H9 (cell line): ENCODE measurements around the gene CCDC177. TPM values are rescaled to one million over a fixed set of nuclear protein-coding genes. Genes with fewer than 3 reads are reported as not detected.
A peak's percentile ranks its signal among the peaks of the same experiment; 100 is the strongest.

Experiments used
- DNase-seq: peaks from one replicate; pipeline ENCODE4 v3.0.0-alpha.2; 2017
- H2AFZ ChIP-seq: one replicate; pipeline ENCODE4 v1.6.1; 2013; ENCODE audit warnings: mild to moderate bottlenecking, low read length, control low read depth, moderate library complexity
- H2AK5ac ChIP-seq: 2 replicates; pipeline ENCODE4 v1.6.1; 2013; ENCODE audit warnings: low read length, control low read depth, mixed read lengths; ENCODE audit not compliant: insufficient read length
- H2BK120ac ChIP-seq: one replicate; pipeline ENCODE4 v1.6.1; 2013; ENCODE audit warnings: low read depth, mild to moderate bottlenecking, low read length, control low read depth, inconsistent platforms; ENCODE audit not compliant: poor library complexity, severe bottlenecking
- H2BK12ac ChIP-seq: 2 replicates; pipeline ENCODE4 v1.6.1; 2013; ENCODE audit warnings: low read length, control low read depth, mixed read lengths, low read depth; ENCODE audit not compliant: insufficient read length
- H2BK15ac ChIP-seq: 2 replicates; pipeline ENCODE4 v1.6.1; 2013; ENCODE audit warnings: low read depth, low read length, control low read depth
- H2BK20ac ChIP-seq: one replicate; pipeline ENCODE4 v1.6.1; 2013; ENCODE audit warnings: low read depth, mild to moderate bottlenecking, low read length, control low read depth, inconsistent platforms; ENCODE audit not compliant: poor library complexity, severe bottlenecking
- H2BK5ac ChIP-seq: 2 replicates; pipeline ENCODE4 v1.6.1; 2013; ENCODE audit warnings: low read length, control low read depth, mixed read lengths; ENCODE audit not compliant: insufficient read length
- H3K14ac ChIP-seq: 2 replicates; pipeline ENCODE4 v1.6.1; 2013; ENCODE audit warnings: low read length, control low read depth; ENCODE audit not compliant: insufficient read depth
- H3K18ac ChIP-seq: 2 replicates; pipeline ENCODE4 v1.6.1; 2013; ENCODE audit warnings: low read depth, mild to moderate bottlenecking, mixed read lengths, low read length, control low read depth; ENCODE audit not compliant: insufficient read length
- H3K23ac ChIP-seq: 2 replicates; pipeline ENCODE4 v1.6.1; 2013; ENCODE audit warnings: low read length, control low read depth, mixed read lengths, low read depth; ENCODE audit not compliant: insufficient read length
- H3K23me2 ChIP-seq: 2 replicates; pipeline ENCODE4 v1.6.1; 2013; ENCODE audit warnings: low read depth, mild to moderate bottlenecking, mixed read lengths, low read length, control low read depth; ENCODE audit not compliant: insufficient read length, poor library complexity, severe bottlenecking
- H3K27ac ChIP-seq: 2 replicates; pipeline ENCODE4 v1.5.1; 2013; ENCODE audit warnings: low read length, control low read depth, mixed read lengths, low read depth; ENCODE audit not compliant: insufficient read length
- H3K27me3 ChIP-seq: 2 replicates; pipeline ENCODE4 v1.6.1; 2013; ENCODE audit warnings: low read length, control low read depth, inconsistent platforms; ENCODE audit not compliant: insufficient read depth
- H3K4ac ChIP-seq: 2 replicates; pipeline ENCODE4 v1.6.1; 2013; ENCODE audit warnings: low read depth, mild to moderate bottlenecking, control low read depth, inconsistent platforms, low read length, moderate library complexity
- H3K4me1 ChIP-seq: 2 replicates; pipeline ENCODE4 v1.6.1; 2013; ENCODE audit warnings: low read length, control low read depth, inconsistent platforms; ENCODE audit not compliant: insufficient read depth
- H3K4me2 ChIP-seq: 2 replicates; pipeline ENCODE4 v1.6.1; 2013; ENCODE audit warnings: low read length, control low read depth, mixed read lengths; ENCODE audit not compliant: insufficient read length, insufficient read depth
- H3K56ac ChIP-seq: 2 replicates; pipeline ENCODE4 v1.6.1; 2013; ENCODE audit warnings: low read depth, mild to moderate bottlenecking, mixed read lengths, low read length, control low read depth; ENCODE audit not compliant: insufficient read length
- H3K79me1 ChIP-seq: 2 replicates; pipeline ENCODE4 v1.6.1; 2013; ENCODE audit warnings: low read depth, mild to moderate bottlenecking, moderate library complexity, low read length, control low read depth, inconsistent platforms; ENCODE audit not compliant: insufficient read depth, poor library complexity, severe bottlenecking
- H3K79me2 ChIP-seq: 2 replicates; pipeline ENCODE4 v1.6.1; 2013; ENCODE audit warnings: low read length, control low read depth, inconsistent platforms; ENCODE audit not compliant: insufficient read depth
- H3K9ac ChIP-seq: 2 replicates; pipeline ENCODE4 v1.6.1; 2013; ENCODE audit warnings: low read length, control low read depth, mixed read lengths; ENCODE audit not compliant: insufficient read length; ENCODE audit errors: extremely low read depth
- H3K9me3 ChIP-seq: one replicate; pipeline ENCODE4 v1.6.1; 2013; ENCODE audit warnings: low read depth, low read length, inconsistent platforms; ENCODE audit not compliant: control insufficient read depth
- H3T11ph ChIP-seq: one replicate; pipeline ENCODE4 v1.6.1; 2013; ENCODE audit warnings: mild to moderate bottlenecking, low read length, control low read depth, inconsistent platforms
- H4K20me1 ChIP-seq: one replicate; pipeline ENCODE4 v1.6.1; 2013; ENCODE audit not compliant: control insufficient read depth, insufficient read length, insufficient read depth
- H4K5ac ChIP-seq: 2 replicates; pipeline ENCODE4 v1.6.1; 2013; ENCODE audit warnings: low read depth, mild to moderate bottlenecking, mixed read lengths, low read length, control low read depth; ENCODE audit not compliant: insufficient read length
- H4K8ac ChIP-seq: replicated peaks from 2 replicates; pipeline ENCODE4 v1.6.1; 2013; ENCODE audit warnings: low read length, control low read depth, mixed read lengths, low read depth; ENCODE audit not compliant: insufficient read length
- H4K91ac ChIP-seq: 2 replicates; pipeline ENCODE4 v1.6.1; 2013; ENCODE audit warnings: low read depth, mild to moderate bottlenecking, moderate library complexity, mixed read lengths, low read length, control low read depth; ENCODE audit not compliant: insufficient read length
- H3K27ac Mint-ChIP-seq, 3 experiments: 2 replicates in 2 of 3; 3 replicates in 1 of 3; pipeline ENCODE4 v1.8.0; 2020 to 2021; ENCODE audit warnings: mixed read lengths in 3 of 3, mild to moderate bottlenecking in 1 of 3, moderate library complexity in 1 of 3
- H3K27me3 Mint-ChIP-seq: 2 replicates; pipeline ENCODE4 v1.8.0; 2021; ENCODE audit warnings: low read depth, mild to moderate bottlenecking, moderate library complexity, mixed read lengths
- H3K36me3 Mint-ChIP-seq, 3 experiments: 2 replicates in 2 of 3; 3 replicates in 1 of 3; pipeline ENCODE4 v1.8.0; 2020 to 2021; ENCODE audit warnings: low read depth in 3 of 3, mixed read lengths in 3 of 3; ENCODE audit not compliant: insufficient read depth in 1 of 3
- H3K4me1 Mint-ChIP-seq, 2 experiments: 2 replicates each; pipeline ENCODE4 v1.8.0; 2020; ENCODE audit warnings: mixed read lengths in 2 of 2
- H3K4me3 Mint-ChIP-seq, 2 experiments: 2 replicates in 1 of 2; 3 replicates in 1 of 2; pipeline ENCODE4 v1.8.0; 2020 to 2021; ENCODE audit warnings: mild to moderate bottlenecking in 2 of 2, mixed read lengths in 2 of 2, moderate library complexity in 1 of 2
- H3K9me3 Mint-ChIP-seq, 2 experiments: 2 replicates in 1 of 2; 3 replicates in 1 of 2; pipeline ENCODE4 v1.8.0; 2020; ENCODE audit warnings: mild to moderate bottlenecking in 2 of 2, mixed read lengths in 2 of 2, moderate library complexity in 1 of 2
- WGBS: extraction: QIAGEN DNeasy Blood & Tissue Kit; methylation state at CpG from one replicate; pipeline ENCODE4 v1.1.7; 2013; ENCODE audit warnings: missing lambda C conversion rate, low lambda C conversion rate, mixed read lengths; ENCODE audit not compliant: insufficient read length; ENCODE audit errors: extremely low coverage; 5-methylcytosine and 5-hydroxymethylcytosine counted together
- total RNA-seq: library from RNA; stranded (reverse); gene quantifications from 2 replicates; pipeline ENCODE4 v1.2.1, GENCODE V29; 2021
- TF ChIP-seq, protein P1 (sequence below): fragments of 200-600 bp; sonication (generic); conservative IDR thresholded peaks from 3 replicates; pipeline ENCODE4 v1.8.0; 2021; ENCODE audit warnings: antibody characterized with exemption, mild to moderate bottlenecking

CCDC177 gene
- total RNA-seq, 1 experiment from 2014 or later = 6.1 TPM

DNA sequence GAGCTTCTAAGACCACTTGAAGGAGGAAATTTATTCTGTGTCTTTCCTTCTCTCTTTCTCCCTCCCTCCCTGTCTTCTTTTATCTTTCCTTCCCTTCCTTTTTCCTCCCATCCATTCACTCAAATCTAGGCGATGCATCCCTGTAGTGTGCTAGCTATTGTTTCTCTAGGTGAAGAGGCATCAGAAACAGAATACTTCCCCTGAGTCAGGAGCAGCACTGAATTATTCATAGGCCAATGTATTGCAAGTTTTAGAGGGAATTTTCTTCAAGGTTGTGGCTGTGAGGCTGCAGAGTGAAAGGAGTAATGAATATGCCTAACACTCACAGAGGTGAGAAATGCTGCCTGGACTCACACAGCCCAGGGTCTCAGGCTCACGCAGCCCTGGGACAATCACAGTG is 23.2 kb downstream of the CCDC177 start:
- H3K4me3 Mint-ChIP-seq = no peak overlapping the region
- Histone ChIP-seq H3K4ac (no peak overlapping the region), H4K91ac (no peak overlapping the region), H3K14ac (no peak overlapping the region), H2BK5ac (no peak overlapping the region), H3K56ac (no peak overlapping the region), H3K4me1 (peaks cover 7% of the 10 kb centered on the region; the same call in 1 of the 2 replicates), H2BK15ac (no peak overlapping the region), H4K5ac (no peak overlapping the region), H3K23me2 (peaks cover 4% of the 10 kb centered on the region), H3T11ph (no peak overlapping the region), H3K79me2 (no peaks in the 10 kb centered on the region), H2AFZ (no peak overlapping the region), H3K9me3 (no peaks in the 10 kb centered on the region), H2BK120ac (no peak overlapping the region), H3K9ac (no peak overlapping the region), H4K20me1 (no peaks in the 10 kb centered on the region), H3K4me2 (no peak overlapping the region), H2BK20ac (no peak overlapping the region), H3K18ac (no peak overlapping the region), H3K79me1 (no peaks in the 10 kb centered on the region), H4K8ac (no peak overlapping the region), H2AK5ac (no peak overlapping the region), H3K23ac (no peak overlapping the region), H3K27me3 (no peaks in the 10 kb centered on the region), H3K27ac (no peak overlapping the region), H2BK12ac (no peak overlapping the region)
- no peaks in the 10 kb centered on the region; a peak in 1 of 5 replicates for H3K9me3 Mint-ChIP-seq
- peaks cover 29 to 34% of the 10 kb centered on the region in 2 experiments for H3K4me1 Mint-ChIP-seq
- no CpG with 5 or more reads among the region's 2 CpGs for WGBS
- peaks cover 13% of the 10 kb centered on the region for H3K27me3 Mint-ChIP-seq
- TF ChIP-seq, protein P1, sequence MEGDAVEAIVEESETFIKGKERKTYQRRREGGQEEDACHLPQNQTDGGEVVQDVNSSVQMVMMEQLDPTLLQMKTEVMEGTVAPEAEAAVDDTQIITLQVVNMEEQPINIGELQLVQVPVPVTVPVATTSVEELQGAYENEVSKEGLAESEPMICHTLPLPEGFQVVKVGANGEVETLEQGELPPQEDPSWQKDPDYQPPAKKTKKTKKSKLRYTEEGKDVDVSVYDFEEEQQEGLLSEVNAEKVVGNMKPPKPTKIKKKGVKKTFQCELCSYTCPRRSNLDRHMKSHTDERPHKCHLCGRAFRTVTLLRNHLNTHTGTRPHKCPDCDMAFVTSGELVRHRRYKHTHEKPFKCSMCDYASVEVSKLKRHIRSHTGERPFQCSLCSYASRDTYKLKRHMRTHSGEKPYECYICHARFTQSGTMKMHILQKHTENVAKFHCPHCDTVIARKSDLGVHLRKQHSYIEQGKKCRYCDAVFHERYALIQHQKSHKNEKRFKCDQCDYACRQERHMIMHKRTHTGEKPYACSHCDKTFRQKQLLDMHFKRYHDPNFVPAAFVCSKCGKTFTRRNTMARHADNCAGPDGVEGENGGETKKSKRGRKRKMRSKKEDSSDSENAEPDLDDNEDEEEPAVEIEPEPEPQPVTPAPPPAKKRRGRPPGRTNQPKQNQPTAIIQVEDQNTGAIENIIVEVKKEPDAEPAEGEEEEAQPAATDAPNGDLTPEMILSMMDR = no peak
- peak overlapping the region in 2 of 3 experiments; percentile 15 to 36; a peak in 4 of 7 replicates for H3K27ac Mint-ChIP-seq
- peaks cover 0 to 3% (median 0%) of the 10 kb centered on the region in 3 experiments; a peak in 2 of 7 replicates for H3K36me3 Mint-ChIP-seq
- DNase-seq = no peak
